HG02884 (cell line): ENCODE measurements around the gene USP34.
"Not testable (repeated sequence)": the region's sequence is repeated elsewhere in the genome, so short reads cannot be mapped to it uniquely, and the experiment has no call there.

ENCODE experiments used
- ATAC-seq: cut with Tn5 transposase; IDR thresholded peaks from one replicate; pipeline ENCODE4 v1.9.1; 2021; ENCODE audit warnings: mild to moderate bottlenecking, moderate library complexity; ENCODE audit not compliant: unreplicated experiment

The USP34 gene

GRCh38 chr2:61432990-61433389 lies 37.9 kb downstream of the USP34 start:
- ATAC-seq, result no peak

DNA sequence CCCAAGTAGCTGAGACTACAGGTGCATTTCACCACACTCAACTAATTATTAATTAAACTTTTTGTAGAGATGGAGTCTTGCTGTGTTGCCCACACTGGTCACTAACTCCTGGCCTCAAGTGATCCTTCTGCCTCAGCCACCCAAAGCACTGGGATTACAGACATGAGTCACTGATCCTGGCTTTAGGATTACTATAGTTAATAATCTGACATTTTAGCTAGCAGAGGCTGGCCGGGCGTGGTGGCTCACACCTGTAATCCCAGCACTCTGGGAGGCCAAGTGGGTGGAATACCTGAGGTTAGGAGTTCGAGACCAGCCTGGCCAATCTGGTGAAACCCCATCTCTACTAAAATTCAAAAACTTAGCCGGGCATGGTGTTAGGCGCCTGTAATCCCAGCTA lies 39.5 kb downstream of the USP34 start:
- no peak for ATAC-seq

DNA sequence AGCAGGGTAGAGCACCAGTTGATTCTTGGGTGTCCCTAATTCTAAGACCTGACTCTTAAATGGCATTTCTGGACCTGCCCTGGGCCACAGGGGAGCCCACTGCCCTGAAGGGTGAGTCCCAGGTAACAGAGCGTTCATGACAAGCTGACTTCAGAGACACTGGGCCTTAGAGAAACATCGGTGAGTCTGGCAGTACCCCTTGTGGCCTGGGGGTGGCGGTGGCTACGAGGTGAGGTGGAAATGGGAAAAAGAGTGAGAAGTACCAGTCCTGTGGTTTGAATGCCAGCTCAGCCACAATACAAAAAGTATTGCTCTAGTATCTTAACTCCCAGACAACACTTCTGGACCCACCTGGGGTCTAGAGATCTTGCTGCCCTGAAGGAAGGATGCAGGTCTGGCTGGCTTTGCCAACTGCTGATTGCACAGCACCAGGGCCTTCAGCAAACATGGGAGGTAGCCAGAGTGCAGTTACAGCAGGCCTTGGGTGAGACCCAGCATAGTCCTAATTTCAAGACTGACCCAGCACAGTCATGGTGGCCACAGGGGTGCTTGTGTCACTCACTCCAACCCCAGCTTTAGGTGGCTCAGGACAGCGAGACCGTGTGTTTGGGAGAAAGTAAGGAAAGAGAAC lies 44.5 kb downstream of the USP34 start:
- peak; percentile 63 for ATAC-seq

DNA sequence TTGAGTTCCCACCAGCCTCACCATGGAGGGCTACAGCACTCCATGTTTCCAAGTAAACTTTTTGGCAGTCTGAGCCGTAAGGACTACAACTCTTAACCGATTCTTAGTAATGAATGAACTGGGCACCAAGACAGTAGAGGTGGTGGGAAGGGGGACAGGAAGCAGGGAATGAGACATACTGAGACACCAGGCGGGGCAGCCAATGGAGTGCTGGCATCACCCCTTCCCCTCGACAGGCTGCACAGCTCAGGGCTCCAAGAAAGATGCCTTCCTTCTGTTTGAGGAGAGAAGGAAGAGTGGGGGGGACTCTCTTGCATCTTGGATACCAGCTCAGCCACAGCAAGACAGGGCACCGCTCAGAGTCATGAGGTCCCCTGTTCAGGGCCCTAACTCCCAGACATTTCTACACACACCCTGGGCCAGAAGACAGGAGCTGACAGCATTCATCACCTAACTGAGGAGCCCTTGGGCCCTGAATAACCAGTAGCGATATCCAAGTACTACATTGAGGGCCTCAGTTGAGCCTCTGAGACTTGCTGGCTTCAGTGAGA lies 45.2 kb downstream of the USP34 start:
- no peak for ATAC-seq

GRCh38 chr2:61423714-61424113 lies 47.2 kb downstream of the USP34 start:
- ATAC-seq, result no peak

- no peak for ATAC-seq
Observed at GRCh38 chr2:61421611-61422010, 49.3 kb downstream of the USP34 start.

GRCh38 chr2:61420991-61421544 lies 49.8 kb downstream of the USP34 start:
- no peak for ATAC-seq

- ATAC-seq, result no peak
Observed at GRCh38 chr2:61419570-61419969, 51.3 kb downstream of the USP34 start.

GRCh38 chr2:61419129-61419528 lies 51.8 kb downstream of the USP34 start:
- no peak for ATAC-seq

GRCh38 chr2:61416871-61417645 lies 53.8 kb downstream of the USP34 start:
- no peak for ATAC-seq

- no peak for ATAC-seq
Observed at GRCh38 chr2:61415265-61415664, 55.6 kb downstream of the USP34 start.

- no peak for ATAC-seq
Observed at GRCh38 chr2:61414674-61415073, 56.2 kb downstream of the USP34 start.

- ATAC-seq, result no peak
Observed at GRCh38 chr2:61411109-61411508, 59.8 kb downstream of the USP34 start.

DNA sequence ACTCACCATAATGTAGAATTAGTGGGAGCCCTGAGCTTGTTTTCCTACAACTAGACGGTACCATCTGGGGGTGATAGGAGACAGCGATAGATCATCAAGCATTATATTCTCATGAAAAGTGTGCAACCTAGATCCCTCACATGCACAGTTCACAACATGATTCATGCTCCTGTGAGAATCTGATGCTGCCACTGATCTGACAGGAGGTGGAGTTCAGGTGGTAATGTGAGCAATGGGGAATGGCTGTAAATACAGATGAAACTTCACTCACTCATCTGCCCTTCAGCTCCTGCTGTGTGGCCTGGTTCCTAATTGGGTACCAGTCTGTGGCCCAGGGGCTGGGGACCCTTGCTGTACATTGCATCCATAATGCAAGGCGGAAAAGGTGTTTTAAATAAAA lies 60.7 kb downstream of the USP34 start:
- no peak for ATAC-seq

DNA sequence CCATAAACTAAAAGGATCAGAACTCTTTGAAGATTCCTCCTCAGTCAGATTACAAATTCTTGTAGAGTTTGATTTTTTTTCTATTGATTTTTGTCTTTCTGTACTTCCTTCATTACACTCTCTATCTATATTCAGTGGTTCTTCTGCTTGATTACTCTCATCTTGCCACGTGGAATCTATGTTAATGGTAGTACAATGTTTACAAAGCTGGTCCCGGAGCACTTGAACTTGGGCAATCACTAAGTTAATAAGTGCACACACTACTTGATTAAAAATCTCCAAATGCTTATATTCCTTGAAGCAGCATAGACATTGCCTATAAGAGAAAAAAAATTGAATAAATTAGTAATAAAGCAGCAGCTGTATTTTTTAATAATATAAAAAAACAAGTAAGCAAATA lies 65.1 kb downstream of the USP34 start:
- no peak for ATAC-seq

- no peak for ATAC-seq
Observed at GRCh38 chr2:61404438-61404837, 66.4 kb downstream of the USP34 start.

GRCh38 chr2:61398413-61398812 lies 72.5 kb downstream of the USP34 start:
- ATAC-seq, result no peak

GRCh38 chr2:61396005-61396404 lies 74.9 kb downstream of the USP34 start:
- ATAC-seq, result no peak

- ATAC-seq, result not testable (repeated sequence)
Observed at GRCh38 chr2:61387588-61387987, 83.3 kb downstream of the USP34 start.

GRCh38 chr2:61380882-61381197 lies 90.0 kb downstream of the USP34 start:
- not testable (repeated sequence) for ATAC-seq

GRCh38 chr2:61380056-61380881 lies 90.6 kb downstream of the USP34 start:
- ATAC-seq, result no peak
